ENCODE results near the gene PRSS33.

The PRSS33 gene

DNA sequence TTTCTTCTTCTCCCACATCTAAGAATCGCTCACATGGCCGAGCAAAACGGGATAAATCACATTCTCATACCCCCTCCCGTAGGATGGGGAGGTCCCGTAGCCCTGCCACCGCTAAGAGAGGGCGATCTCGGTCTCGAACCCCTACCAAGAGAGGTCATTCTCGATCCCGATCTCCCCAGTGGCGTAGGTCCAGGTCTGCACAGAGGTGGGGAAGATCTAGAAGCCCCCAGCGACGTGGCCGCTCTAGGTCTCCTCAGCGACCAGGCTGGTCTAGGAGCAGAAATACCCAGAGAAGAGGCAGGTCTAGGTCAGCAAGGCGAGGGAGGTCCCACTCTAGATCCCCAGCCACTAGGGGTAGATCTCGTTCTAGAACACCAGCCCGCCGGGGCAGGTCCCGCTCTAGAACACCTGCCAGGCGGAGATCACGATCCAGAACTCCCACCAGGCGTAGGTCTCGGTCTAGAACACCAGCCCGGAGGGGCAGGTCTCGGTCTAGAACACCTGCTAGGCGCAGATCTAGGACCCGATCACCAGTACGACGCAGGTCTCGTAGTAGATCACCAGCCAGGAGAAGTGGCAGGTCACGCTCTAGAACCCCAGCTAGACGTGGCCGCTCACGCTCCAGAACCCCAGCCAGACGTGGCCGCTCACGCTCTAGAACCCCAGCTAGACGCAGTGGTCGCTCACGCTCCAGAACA, 25.3 kb downstream of the PRSS33 start:
- no peak for DNase-seq

DNA sequence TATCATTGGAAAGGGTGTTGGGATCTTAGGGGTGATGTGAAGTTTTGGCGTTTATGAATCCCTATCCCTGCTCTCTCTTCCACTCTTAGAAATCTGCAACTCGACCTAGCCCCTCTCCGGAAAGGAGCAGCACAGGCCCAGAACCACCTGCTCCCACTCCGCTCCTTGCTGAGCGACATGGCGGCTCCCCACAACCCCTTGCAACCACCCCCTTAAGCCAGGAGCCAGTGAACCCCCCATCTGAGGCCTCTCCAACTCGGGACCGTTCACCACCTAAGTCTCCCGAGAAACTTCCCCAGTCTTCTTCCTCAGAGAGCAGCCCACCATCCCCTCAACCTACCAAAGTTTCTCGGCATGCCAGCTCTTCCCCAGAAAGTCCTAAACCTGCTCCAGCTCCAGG, 25.9 kb downstream of the PRSS33 start:
- no peak for DNase-seq

DNA sequence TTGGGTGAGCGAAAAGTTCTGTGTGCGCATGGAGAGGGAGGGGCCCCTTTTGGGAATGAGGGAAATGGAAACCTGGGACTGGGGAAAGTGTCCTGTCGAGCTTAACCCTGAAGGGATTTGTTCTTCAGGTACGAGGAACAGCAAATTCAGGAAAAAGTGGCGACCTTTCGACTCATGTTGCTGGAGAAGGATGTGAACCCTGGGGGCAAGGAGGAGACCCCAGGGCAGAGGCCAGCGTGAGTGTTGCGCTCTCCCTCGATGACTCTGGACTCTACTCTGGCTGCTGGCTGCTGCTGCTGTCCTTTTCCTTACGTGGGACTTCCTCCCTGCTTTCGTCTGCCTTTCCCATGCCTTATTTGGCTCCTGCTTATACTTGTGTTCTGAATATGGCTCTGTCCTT, 30.0 kb downstream of the PRSS33 start:
- no peak for DNase-seq

DNA sequence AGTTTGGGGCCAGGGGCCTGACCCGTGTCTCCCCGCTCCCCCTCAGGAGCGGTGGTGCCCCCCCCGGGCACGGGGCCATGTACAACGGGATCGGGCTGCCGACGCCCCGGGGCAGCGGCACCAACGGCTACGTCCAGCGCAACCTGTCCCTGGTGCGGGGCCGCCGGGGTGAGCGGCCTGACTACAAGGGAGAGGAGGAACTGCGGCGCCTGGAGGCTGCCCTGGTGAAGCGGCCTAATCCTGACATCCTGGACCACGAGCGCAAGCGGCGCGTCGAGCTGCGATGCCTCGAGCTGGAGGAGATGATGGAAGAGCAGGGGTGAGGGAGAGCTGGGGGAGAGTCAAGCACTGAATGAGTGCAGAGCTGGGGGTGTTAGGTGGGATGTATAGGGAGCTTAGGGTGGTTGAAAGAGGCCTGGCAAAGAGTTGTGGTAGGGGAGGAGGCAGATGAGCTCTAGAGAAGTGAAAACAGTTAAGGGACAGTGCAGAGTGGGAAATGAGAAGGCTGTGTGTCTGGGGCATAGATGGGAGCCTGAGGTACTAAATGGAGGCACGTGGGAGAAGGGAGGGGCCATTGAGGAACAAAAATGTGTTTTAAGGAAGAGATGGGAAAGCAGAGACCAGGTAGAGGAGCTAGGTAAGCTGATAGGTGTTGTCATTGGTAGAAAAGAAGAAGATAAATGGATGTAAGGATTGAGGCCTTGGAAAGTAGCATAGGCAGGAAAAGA, 30.9 kb downstream of the PRSS33 start:
- DNase-seq, result no peak

DNA sequence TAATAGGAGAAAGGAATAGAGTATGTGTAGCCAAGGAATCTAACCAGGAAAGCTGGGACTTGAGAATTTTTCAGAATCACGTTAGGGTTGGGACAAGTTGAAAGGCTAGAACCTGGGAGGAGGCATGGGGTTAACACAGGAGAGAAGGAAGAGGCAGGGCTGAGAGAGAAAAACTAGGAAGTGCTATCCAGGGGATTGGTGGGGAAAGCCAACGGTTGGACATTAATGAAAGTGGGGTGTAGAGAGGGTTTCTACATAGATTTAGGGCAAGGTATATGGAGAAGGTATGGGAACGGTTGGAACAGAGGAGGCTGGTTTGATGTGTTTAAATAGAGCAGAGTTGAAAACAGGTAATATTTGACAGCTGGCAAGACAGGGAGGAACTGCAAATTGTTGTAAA, 32.2 kb downstream of the PRSS33 start:
- no peak for DNase-seq

DNA sequence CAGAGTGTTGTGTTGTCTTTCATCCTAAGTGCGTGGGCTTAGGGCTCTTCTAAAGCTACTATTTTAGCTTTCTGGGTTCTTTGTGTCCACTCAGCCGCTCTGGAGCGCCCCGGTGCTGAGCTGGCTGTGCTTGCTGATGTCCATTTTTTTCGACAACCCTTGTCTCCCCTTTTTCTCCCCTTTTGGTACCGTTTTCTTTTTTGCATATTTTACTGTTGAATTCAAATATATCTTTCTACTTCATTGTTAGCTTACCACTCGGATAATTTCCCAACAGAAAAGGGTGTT, 33.7 kb downstream of the PRSS33 start:
- no peak for DNase-seq

DNA sequence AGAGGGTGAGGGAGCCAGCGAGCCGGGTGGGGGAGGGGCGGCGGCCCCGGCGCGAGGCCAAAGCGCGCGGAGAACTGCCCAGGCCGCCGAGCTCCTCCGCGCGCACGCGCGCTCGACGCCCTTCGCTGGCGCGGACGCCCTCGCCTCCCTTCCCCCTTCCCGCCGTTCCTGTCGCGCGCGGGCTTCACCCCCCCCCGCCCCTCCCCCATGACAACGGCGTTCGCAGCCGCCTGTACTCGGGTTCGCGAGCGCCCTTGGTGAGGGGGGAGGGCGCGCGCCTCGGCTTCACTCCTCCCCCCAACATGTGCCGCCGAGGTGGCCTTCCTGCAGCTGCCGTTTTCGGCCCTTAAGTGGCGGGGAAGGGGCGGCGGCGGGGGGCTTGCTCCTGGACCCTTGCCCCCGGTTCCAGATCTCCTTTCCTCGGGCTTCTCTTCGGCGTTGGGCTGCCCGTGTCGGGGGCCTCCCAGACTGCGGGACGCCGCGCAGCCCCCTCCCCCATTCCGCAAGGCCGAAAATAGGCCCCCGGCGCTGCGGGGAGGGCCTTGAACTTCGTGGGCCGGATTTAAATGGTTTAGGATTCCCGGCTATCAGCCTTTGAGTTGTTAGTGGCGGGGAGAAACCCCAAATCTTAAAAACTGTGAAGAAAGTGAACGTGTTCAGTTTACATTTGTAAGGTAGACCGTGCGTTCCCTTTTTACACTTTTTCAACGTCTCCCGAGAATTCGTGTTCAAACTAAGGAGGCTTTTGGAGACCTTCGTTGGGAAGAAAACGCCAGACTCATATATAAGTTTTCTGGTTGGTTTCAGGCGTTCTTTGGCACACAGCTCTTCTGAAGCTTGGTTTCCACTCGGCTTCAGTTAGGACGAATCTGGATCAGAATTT, 34.3 kb downstream of the PRSS33 start:
- peak; percentile 55 for DNase-seq

DNA sequence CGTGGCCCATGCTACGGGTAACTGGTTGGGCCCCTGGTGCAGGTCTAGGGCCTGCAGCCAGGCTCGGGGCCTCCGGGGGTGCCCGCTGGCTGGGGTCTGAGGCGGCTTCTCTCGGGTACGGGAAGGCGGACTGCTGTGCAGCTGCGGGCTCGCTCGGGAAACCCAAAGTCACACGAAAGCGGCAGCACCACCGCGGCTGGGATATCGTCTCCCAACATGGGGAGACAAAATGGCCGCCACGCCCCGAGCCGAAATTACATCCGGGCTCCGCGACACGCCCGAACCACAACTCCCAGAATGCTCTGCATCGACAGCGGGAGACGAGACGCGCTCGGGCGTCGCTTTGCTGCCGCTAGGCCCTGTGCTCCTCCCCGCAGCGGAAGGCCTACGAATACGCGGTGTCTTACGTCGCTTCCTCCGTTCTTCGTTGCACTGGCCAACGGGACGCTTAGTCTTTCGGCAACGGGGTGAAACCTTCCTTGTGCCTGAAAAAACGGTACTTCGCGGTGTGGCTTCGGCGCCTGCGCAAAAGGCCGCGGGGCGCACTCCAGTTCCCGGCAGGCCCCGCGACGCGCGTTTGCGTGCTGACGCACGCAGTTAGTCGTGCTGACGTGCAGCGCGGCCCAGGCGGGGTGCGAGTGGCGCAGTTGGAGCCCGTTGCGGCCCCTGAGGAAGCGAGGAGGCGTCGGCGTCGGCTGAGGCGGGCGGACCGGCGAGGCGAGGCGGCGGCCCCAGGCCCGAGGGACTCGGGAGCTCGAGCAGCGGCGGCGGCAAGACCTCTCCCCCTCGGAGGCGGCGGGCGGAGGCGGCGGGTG, 35.1 kb downstream of the PRSS33 start, which contains the start of gene SRRM2:
SRRM2 (plus strand) TSS at position 604 of the 815 bp plus-strand sequence. CDS start 3,727 bp downstream, outside the sequence.
- peak; percentile 87 for DNase-seq

DNA sequence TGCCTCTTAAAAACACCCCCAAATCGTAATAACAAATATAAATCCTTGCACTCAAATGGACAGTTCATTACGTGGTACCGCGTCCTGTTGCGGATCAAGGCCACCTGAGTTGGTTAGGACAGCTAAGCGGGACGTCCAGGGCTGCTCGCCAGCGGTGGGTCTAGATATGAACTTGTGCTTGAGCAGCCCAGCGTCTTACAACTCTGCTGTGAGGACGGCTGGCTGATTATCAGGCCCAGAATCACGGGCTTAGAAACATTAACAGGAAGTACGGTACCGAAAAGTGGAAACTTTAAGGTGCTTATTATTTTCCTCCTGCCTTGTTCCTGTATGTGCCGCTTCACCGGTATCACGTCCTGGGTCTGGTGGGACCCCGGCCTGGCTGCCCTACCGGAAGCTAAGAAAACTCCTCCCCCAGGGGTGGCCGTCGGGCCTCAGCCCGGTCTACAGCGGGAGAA, 35.8 kb downstream of the PRSS33 start:
- no peak for DNase-seq

DNA sequence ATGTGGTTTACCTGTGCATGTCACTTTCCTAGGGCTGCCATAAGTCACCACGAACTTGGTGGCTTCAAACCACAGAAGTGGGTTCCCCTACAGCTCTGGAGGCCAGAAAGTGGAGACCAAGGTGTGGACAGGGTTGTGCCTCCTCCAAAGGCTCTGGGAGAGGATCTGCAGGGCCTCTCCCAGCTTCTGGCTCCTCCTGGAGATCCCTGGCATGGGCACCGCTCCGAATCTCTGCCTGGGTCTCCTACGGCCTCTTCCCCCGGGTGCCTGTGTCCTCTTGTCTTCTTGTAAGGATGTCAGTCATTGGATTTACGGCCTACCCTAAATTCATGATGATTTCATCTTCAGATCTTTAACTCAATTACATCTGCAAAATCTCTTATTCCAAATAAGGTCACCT, 37.4 kb downstream of the PRSS33 start:
- no peak for DNase-seq

DNA sequence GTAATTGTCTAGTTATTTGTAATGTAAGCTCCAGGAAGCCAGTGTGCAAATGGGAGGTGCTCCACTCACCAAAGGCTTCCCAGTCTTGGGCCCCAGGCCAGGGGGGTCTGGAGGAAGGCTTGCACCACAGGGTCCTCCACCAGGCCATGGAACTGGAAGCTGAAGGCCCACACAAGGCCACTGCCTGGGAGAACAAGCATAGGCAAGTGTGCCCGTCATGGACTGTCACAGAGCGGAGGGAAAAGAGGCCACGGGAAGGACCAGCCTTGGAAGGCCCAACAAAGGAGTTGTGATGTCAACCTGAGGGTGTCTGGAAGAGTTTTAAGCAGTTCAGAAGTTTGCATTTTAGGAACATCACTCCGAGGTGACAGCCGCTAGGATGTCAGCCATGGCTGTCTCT, 37.9 kb downstream of the PRSS33 start:
- no peak for DNase-seq

DNA sequence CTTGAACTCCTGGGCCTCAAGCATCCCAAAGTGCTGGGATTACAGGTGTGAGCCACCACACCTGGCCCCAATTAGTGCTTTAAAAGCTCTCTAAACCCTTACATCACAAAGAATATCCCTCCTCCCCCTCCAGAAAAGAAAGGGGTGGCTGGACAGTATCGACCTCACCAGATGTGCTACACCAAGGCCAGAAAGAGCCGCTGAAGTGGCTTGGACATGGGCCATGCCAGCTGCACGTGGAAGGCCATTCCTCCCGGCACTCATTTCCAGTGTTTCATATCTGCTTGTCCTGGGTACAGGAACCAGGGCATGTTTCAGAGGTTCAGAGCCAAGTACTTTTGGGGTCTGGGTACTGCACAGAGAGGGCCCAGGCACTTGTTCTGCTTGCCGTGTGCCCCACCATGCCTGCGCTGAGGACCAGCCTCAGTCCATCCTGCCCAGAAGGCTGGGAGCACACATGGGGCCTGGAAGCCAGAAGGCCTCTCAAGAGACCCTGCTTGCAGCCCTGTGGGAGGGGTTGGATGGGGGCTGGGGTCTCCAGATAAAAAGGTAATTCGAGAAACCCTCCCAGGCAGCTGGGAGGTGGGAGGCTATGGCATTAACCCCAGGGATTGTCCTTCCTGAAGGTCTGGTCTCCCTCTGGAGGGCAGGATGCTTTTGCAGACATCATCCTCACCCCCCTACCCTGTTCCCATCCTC, 38.5 kb downstream of the PRSS33 start:
- DNase-seq, result no peak

DNA sequence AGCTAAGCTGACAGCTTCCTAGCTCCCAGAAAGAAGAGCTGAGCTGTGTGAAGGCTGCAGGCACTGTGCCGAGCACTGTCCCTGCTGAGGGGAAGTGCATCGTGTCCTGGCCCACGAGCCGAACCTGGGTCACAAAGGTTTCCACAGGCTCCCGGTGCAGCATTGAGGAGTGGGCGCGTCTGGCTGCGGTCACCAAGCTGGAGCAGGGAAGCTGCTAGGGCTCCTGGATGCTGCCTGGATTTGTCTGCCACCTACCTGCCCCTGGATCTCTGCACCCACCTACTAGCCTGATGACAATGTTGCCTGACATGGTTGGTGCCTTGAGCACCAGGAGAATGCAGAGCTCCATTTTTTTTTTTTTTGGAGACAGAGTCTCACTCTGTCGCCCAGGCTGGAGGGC, 41.4 kb downstream of the PRSS33 start:
- DNase-seq, result no peak

DNA sequence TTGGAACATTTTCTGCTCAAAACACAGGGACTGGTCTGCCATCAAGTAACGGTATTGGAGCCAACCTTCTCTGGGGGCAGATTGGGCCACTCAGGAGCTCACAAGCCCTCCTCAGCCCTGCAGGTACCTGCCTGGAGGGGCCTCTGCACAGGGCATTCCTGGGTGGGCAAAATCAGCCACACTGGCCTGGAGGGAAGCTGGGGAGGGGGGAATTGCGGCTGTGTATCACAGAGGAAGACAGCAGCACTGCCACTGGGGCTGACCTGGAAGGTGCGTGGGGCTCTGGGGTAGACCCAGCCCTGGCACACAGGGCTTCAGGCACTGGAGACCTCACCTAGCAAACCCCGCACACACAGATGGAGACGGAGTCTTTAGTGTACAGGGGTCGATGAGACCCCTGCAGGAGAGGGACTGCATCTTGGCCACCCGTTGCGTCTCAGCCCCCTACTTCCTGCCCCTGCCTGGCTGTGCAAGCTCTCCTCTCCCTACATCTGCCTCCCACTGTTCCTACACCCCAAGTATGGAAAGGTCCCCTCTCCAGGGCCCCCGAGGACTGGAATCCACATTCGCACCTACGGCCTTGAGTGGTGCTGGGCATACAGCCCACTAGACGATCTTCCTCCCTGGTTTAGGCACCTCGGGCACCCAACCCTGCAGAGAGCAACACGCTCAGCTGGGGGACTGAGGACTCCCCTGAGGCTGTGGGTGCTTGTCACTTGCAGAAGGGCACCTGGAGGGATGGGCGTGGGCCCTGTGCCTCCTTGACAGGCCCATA, 42.1 kb downstream of the PRSS33 start:
- no peak for DNase-seq

DNA sequence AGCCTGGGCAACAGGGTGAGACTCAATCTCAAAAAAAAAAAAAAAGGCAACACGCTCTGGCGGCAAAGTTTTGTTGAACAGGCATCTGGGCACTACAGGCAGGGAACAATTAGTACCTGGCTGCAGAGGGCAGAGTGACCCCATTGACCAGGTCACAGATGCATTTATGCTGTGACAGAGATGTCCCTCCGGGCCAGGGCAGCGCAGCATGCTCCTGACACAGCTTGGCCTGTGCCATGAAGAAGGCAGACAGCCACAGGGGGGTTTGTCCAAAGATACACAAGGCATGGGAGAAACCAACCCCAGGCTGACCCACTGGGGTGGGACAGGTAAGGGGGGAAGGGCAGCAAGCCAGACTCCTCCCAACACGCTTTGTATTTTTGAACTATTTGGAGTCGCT, 42.6 kb downstream of the PRSS33 start:
- DNase-seq, result no peak

DNA sequence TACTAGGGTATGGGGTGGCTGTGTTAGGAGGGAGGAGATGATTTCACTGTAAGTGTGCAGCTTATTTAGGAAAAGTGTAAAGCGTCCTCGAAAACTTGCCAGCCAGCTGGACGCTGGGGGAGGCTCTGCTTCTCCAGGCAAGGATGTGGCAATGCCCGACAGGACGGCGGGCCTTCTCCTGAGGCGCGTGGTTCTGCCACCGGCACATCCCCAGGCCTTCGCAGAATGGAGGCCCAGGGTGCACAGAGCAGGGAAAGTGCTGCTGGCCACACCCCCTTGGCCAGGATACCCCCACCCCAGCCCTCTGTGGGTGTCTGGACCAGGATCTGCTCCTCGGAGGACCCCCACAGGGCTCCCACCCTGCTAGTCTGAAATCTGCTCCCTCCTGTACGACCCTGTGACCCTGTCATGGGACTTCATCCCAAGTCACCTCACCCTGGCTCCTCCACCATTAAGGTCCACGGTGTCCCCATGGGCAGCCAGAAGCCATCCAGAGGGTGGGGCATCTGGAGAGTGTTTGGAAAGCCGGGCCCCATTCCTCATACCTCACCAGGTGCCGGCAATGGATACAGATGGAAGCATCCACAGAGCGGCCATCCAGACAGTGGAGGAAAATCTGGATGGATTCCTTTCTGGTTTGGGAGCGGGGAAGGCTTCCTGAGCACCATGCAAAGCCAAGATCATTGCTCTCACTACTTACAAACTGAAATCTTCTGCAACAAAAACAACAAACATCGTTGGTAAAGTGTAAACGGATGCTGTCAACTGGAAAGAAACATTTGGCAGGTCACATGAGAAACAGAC, 44.2 kb downstream of the PRSS33 start:
- no peak for DNase-seq

DNA sequence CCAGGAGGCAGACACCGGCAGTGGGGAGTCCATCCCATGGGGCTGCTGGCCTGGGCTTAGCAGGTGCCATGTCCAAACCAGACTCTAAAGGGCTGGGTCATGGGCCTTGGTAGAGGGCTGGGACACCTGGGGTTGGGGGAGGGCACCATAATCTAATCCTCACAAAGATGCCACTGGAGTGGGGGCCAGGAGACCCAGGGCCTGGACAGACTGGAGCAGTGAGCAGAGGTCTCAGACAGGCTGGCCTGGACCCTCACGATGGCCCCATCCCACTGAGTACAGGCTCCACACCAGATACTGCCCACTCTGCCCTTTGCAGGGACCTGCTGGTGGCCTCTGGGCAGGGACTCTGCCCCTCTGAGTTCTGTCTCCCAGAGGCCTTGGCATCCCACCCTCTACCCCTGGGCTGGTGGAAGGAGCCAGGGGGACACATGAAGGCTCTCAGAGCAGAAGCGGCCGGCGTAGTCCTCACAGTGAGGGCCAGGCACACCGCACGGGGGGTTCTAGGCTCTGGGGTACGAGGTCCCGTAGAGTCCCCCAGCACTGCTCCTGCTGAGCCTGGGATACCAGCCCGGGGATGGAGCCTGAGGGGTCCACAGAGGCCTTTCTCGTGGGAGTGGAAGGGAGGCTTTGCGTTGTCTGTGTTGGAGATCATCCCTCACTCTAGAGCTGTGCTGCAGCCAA, 44.9 kb downstream of the PRSS33 start:
- DNase-seq, result no peak

DNA sequence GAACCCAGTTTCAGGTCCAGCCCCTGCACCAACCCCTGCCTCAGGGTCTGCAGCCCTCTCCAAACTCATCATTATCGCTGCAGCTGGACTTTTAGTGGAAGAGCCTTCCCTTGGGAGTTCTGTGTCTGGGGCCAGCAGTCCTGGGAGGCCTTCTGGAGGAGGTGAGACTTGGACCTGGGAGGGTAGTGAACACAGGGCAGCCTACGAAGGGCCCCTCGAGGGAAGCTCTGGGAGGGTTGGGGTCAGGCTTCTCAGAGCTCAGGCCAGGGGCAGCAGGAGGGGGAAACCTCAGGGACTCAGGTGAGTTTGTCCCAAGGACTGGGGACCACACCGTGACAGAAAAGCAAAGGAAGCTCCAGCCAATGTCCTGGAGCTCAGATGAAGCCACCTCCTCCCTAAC, 46.2 kb downstream of the PRSS33 start:
- no peak for DNase-seq

DNA sequence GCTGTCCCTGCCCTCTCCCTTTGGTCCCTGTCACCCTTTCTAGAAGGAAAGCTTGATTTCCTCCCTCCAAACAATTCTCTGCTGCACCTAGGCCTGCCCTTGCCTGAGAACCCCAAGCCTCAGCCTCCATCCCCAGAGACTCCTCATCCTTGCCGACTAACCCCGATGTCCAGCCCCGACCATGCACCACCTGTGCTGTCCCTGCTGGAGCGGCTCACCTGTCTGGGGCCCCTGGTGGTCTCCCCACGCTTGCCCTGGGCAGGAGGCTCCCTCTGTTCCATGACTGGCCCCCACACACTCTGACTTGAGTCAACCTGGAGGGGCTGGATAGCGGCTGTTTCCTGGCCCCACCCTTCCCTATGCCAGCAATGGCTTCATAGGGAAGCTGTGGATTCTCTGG, 46.9 kb downstream of the PRSS33 start:
- DNase-seq, result no peak
